Right atrium auricular region (tissue), 2 donors: ENCODE results near the gene GPR35. TPM values are rescaled to one million over a fixed set of nuclear protein-coding genes. Genes with fewer than 3 reads are reported as not detected.

ENCODE experiments used
- DNase-seq: peaks from one replicate; pipeline ENCODE4 v3.0.0-alpha.2; 2019; ENCODE audit warnings: low spot score
- H3K27ac ChIP-seq, 2 donors: fragments of 200-600 bp; sonication (generic); 1 replicate in 1 of 2; 2 replicates in 1 of 2; pipeline ENCODE4 v1.5.1; 2016 to 2019
- H3K27me3 ChIP-seq, 2 donors: fragments of 200-600 bp; sonication (generic); one replicate each; pipeline versions ENCODE4 v1.5.1 to v1.6.0; 2017 to 2019
- H3K36me3 ChIP-seq: fragments of 200-600 bp; sonication (generic); one replicate; pipeline ENCODE4 v1.5.1; 2016
- H3K4me1 ChIP-seq, 2 donors: fragments of 200-600 bp; sonication (generic); one replicate each; pipeline versions ENCODE4 v1.5.1 to v1.6.0; 2017 to 2019
- H3K4me3 ChIP-seq, 2 donors: fragments of 200-600 bp; sonication (generic); 1 replicate in 1 of 2; 2 replicates in 1 of 2; pipeline ENCODE4 v1.5.1; 2017 to 2019; ENCODE audit warnings: mild to moderate bottlenecking in 1 of 2, moderate library complexity in 1 of 2
- H3K9me3 ChIP-seq, 2 donors: fragments of 200-600 bp; sonication (generic); one replicate each; pipeline ENCODE4 v1.5.1; 2019
- total RNA-seq, 2 donors: library from RNA; depleted of rRNA; stranded (reverse); fragments of >200 nt; gene quantifications; one replicate each; pipeline ENCODE4 v1.1.0, GENCODE V29; 2016
- TF ChIP-seq, protein P1 (sequence below), 2 donors: fragments of 200-600 bp; sonication (generic); IDR thresholded peaks; one replicate each; pipeline ENCODE4 v1.5.1; 2019; ENCODE audit warnings: antibody characterized with exemption in 2 of 2

The GPR35 gene
- total RNA-seq, 2 donors from 2014 or later, result 0.56 to 0.86 TPM

DNA sequence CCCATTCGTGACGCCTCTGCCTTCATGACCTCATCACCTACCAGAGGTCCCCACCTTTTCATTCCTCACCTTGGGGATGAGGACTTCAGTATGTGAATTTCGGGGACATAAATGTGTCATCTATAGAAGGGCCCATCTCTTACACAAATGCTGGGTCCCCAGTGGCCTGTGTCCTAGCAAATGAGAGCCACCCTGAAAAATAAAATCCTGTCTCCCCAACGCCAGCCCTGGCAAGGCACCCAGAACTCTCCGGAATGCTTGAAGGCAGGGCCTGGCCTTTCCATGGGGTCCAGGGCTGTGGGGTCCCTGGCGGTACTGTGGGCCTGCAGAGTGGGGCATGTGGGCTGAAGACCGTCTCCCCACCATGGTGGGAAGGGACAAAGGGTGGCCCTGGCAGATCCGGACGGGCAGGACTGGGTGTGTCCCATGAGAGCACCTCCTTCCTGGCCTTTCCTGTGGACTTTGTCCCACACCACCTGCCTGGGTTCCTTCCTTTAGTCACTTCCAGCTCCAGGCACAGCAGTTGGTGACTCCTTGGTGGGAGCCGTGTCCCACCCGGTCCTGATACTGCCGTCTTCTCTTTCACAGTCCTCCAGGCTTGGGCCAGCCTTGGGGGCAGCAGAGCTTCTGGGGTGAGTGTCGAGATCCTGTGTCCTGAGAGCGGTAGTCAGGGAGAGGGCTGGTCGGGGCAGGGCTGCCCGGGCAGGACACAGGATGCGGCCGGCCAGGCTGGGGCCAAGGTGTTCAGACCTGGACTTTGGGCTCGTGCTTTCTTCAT, 20.2 kb upstream of the GPR35 start:
- Histone ChIP-seq H3K27me3 (no peaks in the 10 kb centered on the region), H3K4me3 (no peak overlapping the region), H3K27ac (no peak overlapping the region), H3K4me1 (peaks cover 0 to 9% of the 10 kb centered on the region in 2 donors), H3K36me3 (no peaks in the 10 kb centered on the region), H3K9me3 (no peaks in the 10 kb centered on the region)
- TF ChIP-seq, protein P1, sequence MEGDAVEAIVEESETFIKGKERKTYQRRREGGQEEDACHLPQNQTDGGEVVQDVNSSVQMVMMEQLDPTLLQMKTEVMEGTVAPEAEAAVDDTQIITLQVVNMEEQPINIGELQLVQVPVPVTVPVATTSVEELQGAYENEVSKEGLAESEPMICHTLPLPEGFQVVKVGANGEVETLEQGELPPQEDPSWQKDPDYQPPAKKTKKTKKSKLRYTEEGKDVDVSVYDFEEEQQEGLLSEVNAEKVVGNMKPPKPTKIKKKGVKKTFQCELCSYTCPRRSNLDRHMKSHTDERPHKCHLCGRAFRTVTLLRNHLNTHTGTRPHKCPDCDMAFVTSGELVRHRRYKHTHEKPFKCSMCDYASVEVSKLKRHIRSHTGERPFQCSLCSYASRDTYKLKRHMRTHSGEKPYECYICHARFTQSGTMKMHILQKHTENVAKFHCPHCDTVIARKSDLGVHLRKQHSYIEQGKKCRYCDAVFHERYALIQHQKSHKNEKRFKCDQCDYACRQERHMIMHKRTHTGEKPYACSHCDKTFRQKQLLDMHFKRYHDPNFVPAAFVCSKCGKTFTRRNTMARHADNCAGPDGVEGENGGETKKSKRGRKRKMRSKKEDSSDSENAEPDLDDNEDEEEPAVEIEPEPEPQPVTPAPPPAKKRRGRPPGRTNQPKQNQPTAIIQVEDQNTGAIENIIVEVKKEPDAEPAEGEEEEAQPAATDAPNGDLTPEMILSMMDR (IDR thresholded peaks at IDR 0.05), result no peak
- no peak for DNase-seq

DNA sequence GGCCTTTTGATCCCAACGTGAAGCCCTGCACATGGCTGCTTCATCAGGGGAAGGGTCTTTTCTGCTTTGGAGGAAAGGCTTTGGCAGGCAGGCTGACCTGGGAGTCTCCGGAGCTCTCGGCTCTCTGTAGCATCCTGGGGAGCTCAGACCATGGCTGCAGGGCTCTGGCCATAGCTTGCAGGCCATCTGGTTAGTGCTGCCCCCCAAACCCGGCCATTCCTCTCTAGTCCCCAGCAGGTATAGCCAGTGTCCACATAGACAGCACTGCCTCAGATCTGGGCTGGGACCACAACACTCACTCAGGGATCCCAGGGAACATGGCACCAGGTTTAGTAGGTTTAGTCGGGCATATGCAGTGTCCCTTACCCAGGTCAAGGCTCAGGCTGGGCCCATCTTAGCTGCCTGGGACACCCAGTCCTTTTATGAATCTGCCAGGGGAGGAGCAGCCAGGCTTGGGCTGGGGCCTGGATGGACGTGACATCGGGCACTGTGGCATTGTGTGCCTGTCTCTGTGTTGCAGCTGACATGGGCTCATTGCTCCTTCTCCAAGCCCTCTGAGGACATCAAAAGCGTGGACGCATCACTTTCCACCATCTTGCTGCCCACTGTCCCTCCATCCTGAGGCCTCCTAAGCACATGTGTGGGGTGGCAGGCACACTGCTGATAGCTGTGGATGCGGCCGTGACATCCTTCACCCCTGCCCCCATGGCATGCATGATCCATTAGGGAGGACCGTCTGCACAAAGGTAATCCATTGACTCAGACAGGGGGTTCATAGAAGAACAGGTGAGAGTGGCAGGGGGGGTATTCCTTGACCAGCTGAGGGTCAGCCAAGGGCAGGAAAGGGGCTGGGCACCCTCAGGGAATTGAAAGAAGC, 19.2 kb upstream of the GPR35 start:
- no peak overlapping the region for H3K27ac ChIP-seq
- H3K36me3 ChIP-seq, result no peaks in the 10 kb centered on the region
- H3K27me3 ChIP-seq, result no peaks in the 10 kb centered on the region
- no peak for DNase-seq
- peaks cover 0 to 9% of the 10 kb centered on the region in 2 donors for H3K4me1 ChIP-seq
- H3K9me3 ChIP-seq, result no peaks in the 10 kb centered on the region
- H3K4me3 ChIP-seq, result no peak overlapping the region
- TF ChIP-seq, protein P1 (IDR thresholded peaks at IDR 0.05), result no peak

DNA sequence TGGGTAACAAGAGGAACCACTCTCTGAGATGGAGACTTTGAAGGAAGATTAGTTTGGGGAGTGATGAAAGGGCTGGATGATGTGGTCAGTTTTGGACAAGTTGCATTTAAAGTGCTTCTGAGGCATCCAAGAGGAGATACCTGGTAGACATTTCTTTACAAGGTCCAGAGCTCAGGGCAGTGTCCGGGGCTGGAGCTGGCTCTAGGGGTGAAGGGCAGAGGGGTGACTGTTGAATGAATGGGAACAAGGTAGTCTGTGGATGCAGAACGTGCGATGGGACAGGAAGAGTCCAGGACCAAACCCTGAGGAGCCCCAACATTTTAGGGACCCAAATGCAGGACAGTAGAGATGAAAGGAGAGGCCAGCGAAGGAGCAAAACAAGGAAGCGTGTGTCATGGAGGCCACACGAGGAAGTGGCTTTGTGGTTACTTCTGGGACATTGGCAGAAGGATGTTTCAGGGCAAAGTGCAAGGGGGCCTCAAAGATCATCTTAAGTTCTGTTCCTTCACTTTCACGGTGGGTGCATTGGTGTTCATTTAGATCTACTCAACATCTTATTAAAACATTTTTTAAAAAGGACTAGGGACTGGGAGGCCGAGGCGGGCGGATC, 13.6 kb upstream of the GPR35 start:
- no peaks in the 10 kb centered on the region for H3K9me3 ChIP-seq
- TF ChIP-seq, protein P1 (IDR thresholded peaks at IDR 0.05), result no peak
- no peak for DNase-seq
- H3K4me1 ChIP-seq, result no peaks in the 10 kb centered on the region
- no peaks in the 10 kb centered on the region for H3K27me3 ChIP-seq
- H3K4me3 ChIP-seq, result no peak overlapping the region
- no peak overlapping the region for H3K27ac ChIP-seq
- H3K36me3 ChIP-seq, result no peaks in the 10 kb centered on the region

DNA sequence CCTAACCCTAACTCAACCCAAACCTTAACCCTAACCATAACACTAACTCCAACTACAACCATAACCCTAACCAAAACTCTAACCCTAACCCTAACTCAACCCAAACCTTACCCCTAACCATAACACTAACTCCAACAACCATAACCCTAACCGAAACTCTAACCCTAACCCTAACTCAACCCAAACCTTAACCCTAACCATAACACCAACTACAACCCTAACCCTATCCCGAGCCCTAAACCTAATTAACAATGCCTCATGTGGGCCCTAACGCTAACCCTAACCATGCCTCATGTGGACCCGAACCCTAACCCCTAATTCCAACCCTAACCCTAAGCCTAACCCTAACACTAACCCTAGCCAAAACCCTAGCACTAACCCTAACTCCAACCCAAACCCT, 11.5 kb upstream of the GPR35 start:
- no peak for DNase-seq
- Histone ChIP-seq H3K27ac (no peak overlapping the region), H3K4me3 (no peak overlapping the region), H3K4me1 (no peaks in the 10 kb centered on the region), H3K36me3 (no peaks in the 10 kb centered on the region), H3K9me3 (no peaks in the 10 kb centered on the region), H3K27me3 (no peaks in the 10 kb centered on the region)
- TF ChIP-seq, protein P1 (IDR thresholded peaks at IDR 0.05), result no peak

DNA sequence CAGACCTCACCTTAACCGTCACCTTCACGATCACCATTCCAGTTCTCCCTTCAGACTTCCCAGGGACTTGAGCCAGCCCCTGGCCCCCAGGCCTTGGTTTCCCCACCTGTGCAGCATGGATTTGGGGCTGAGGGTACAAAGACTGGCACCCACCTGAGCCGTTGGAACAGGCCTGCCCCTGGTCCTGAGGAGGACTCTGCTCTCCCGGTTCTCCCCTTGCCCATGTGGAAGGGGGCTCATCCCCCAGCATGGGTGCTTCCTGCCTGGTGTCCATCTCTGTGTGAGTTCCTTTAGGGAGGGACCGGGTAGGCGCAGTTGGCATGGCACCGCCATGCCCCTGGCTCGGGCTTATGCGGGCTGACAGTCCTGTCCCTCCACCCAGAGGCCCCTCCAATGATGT, 10.9 kb upstream of the GPR35 start:
- TF ChIP-seq, protein P1 (IDR thresholded peaks at IDR 0.05), result no peak

More for the DNA sequence above, 10.9 kb upstream of the GPR35 start:
- no peak for DNase-seq
- Histone ChIP-seq H3K27me3 (no peaks in the 10 kb centered on the region), H3K27ac (no peak overlapping the region), H3K4me1 (no peaks in the 10 kb centered on the region), H3K4me3 (no peak overlapping the region), H3K36me3 (no peaks in the 10 kb centered on the region), H3K9me3 (no peaks in the 10 kb centered on the region)
